Cortex of kidney (tissue), 1 donor: Measurements from ENCODE around the gene MKLN1.
"Not testable (repeated sequence)": the region's sequence is repeated elsewhere in the genome, so short reads cannot be mapped to it uniquely, and the experiment has no call there.

Experiments used
- DNase-seq: peaks from one replicate; lab custom pipeline; 2025; lab: John Stamatoyannopoulos, UW

Gene MKLN1

GRCh38 chr7:131462715-131463114 is 135.0 kb downstream of the MKLN1 start:
- DNase-seq: not testable (repeated sequence)

- DNase-seq: no peak
Measured at GRCh38 chr7:131466735-131467365, 139.2 kb downstream of the MKLN1 start.

GRCh38 chr7:131467788-131468187 is 140.1 kb downstream of the MKLN1 start:
- DNase-seq: no peak

- no peak for DNase-seq
Measured at GRCh38 chr7:131471250-131472004, 143.8 kb downstream of the MKLN1 start.

- no peak for DNase-seq
Measured at GRCh38 chr7:131476740-131477139, 149.1 kb downstream of the MKLN1 start.

- DNase-seq: no peak
Measured at GRCh38 chr7:131480384-131481315, 153.0 kb downstream of the MKLN1 start.

GRCh38 chr7:131482800-131483199 is 155.1 kb downstream of the MKLN1 start:
- no peak for DNase-seq

- no peak for DNase-seq
Measured at GRCh38 chr7:131483586-131483985, 155.9 kb downstream of the MKLN1 start.

GRCh38 chr7:131486346-131486745 is 158.7 kb downstream of the MKLN1 start:
- DNase-seq: no peak

GRCh38 chr7:131487217-131487616 is 159.5 kb downstream of the MKLN1 start:
- DNase-seq: no peak

GRCh38 chr7:131488361-131488760 is 160.7 kb downstream of the MKLN1 start:
- DNase-seq: no peak

- DNase-seq: no peak
Measured at GRCh38 chr7:131489196-131489595, 161.5 kb downstream of the MKLN1 start.

GRCh38 chr7:131489881-131490280 is 162.2 kb downstream of the MKLN1 start:
- no peak for DNase-seq

GRCh38 chr7:131493081-131493480 is 165.4 kb downstream of the MKLN1 start:
- DNase-seq: no peak

GRCh38 chr7:131493581-131493980 is 165.9 kb downstream of the MKLN1 start:
- no peak for DNase-seq

- no peak for DNase-seq
Measured at GRCh38 chr7:131494182-131494581, 166.5 kb downstream of the MKLN1 start.

- DNase-seq: no peak
Measured at GRCh38 chr7:131495669-131496498, 168.2 kb downstream of the MKLN1 start.

GRCh38 chr7:131497454-131497853 is 169.8 kb downstream of the MKLN1 start:
- no peak for DNase-seq

- no peak for DNase-seq
Measured at GRCh38 chr7:131498237-131498885, 170.7 kb downstream of the MKLN1 start.

GRCh38 chr7:131499801-131500200 is 172.1 kb downstream of the MKLN1 start:
- DNase-seq: no peak

GRCh38 chr7:131500357-131500756 is 172.7 kb downstream of the MKLN1 start:
- no peak for DNase-seq
